OCI-LY1 (cell line): Measurements from ENCODE around the gene ELAVL3.
A peak's percentile ranks its signal among the peaks of the same experiment; 100 is the strongest.

Experiments
- H2AFZ ChIP-seq: fragments of 200-600 bp; sonication (generic), shearing (Covaris generic); 2 replicates; pipeline ENCODE4 v1.6.0; 2014; ENCODE audit warnings: antibody characterized with exemption, mild to moderate bottlenecking, low read length
- H3F3A ChIP-seq: fragments of 200-600 bp; sonication (generic), shearing (Covaris generic); 2 replicates; pipeline ENCODE4 v1.6.0; 2014; ENCODE audit warnings: mild to moderate bottlenecking, antibody characterized with exemption, low read length, moderate library complexity; ENCODE audit not compliant: insufficient read depth
- H3K27ac ChIP-seq: fragments of 200-600 bp; sonication (generic); 2 replicates; pipeline ENCODE4 v1.5.1; 2014; ENCODE audit warnings: low read length, mixed run types, mild to moderate bottlenecking, low read depth; ENCODE audit not compliant: poor library complexity, severe bottlenecking
- H3K27me3 ChIP-seq: fragments of 200-600 bp; sonication (generic); 2 replicates; pipeline ENCODE4 v1.6.0; 2014; ENCODE audit warnings: antibody characterized with exemption, mild to moderate bottlenecking, low read length, moderate library complexity; ENCODE audit not compliant: insufficient read depth
- H3K36me3 ChIP-seq: fragments of 200-600 bp; sonication (generic); 2 replicates; pipeline ENCODE4 v1.6.1; 2014; ENCODE audit warnings: mild to moderate bottlenecking, antibody characterized with exemption, low read length, moderate library complexity, mixed read lengths; ENCODE audit not compliant: insufficient read depth
- H3K4me1 ChIP-seq: fragments of 200-600 bp; sonication (generic); 2 replicates; pipeline ENCODE4 v1.5.1; 2014; ENCODE audit warnings: mild to moderate bottlenecking, low read length, moderate library complexity; ENCODE audit not compliant: insufficient read depth, severe bottlenecking
- H3K4me2 ChIP-seq: fragments of 200-600 bp; sonication (generic), shearing (Covaris generic); 2 replicates; pipeline ENCODE4 v1.6.1; 2014; ENCODE audit warnings: low read length
- H3K4me3 ChIP-seq: fragments of 200-600 bp; sonication (generic); 2 replicates; pipeline ENCODE4 v1.5.1; 2014; ENCODE audit warnings: low read length, low read depth, mild to moderate bottlenecking, mixed read lengths; ENCODE audit not compliant: poor library complexity, severe bottlenecking
- H3K79me2 ChIP-seq: fragments of 200-600 bp; shearing (Covaris generic); 2 replicates; pipeline ENCODE4 v1.6.1; 2016; ENCODE audit warnings: mixed run types, low read length, mixed read lengths; ENCODE audit not compliant: insufficient read depth
- H3K9ac ChIP-seq: fragments of 200-600 bp; sonication (generic), shearing (Covaris generic); 2 replicates; pipeline ENCODE4 v1.6.1; 2014; ENCODE audit warnings: mild to moderate bottlenecking, low read length, mixed read lengths
- H3K9me2 ChIP-seq: fragments of 200-600 bp; sonication (generic), shearing (Covaris generic); 2 replicates; pipeline ENCODE4 v1.6.1; 2014; ENCODE audit warnings: low read depth, mild to moderate bottlenecking, low read length, mixed read lengths
- H3K9me3 ChIP-seq: fragments of 200-600 bp; shearing (Covaris generic); 2 replicates; pipeline ENCODE4 v1.6.1; 2014; ENCODE audit warnings: low read length, mixed read lengths
- H4K20me1 ChIP-seq: fragments of 200-600 bp; sonication (generic), shearing (Covaris generic); 2 replicates; pipeline ENCODE4 v1.6.0; 2016; ENCODE audit warnings: mild to moderate bottlenecking, low read length; ENCODE audit not compliant: insufficient read depth
- CTCF ChIP-seq: fragments of 200-600 bp; sonication (generic), shearing (Covaris generic); IDR thresholded peaks from 2 replicates; pipeline ENCODE4 v1.5.1; 2017; ENCODE audit warnings: mild to moderate bottlenecking, antibody characterized with exemption, low read length, moderate library complexity, mixed read lengths
- EZH2 ChIP-seq: fragments of 200-600 bp; sonication (generic), shearing (Covaris generic); IDR thresholded peaks from 2 replicates; pipeline ENCODE4 v1.8.0; 2017; ENCODE audit warnings: borderline replicate concordance, mixed run types, mild to moderate bottlenecking, antibody characterized with exemption, low read length, moderate library complexity, mixed read lengths

Gene ELAVL3

GRCh38 chr19:11480715-11481533, at the start of gene ELAVL3:
Gene ELAVL3 (minus strand): TSS chr19:11481046. CDS start chr19:11480608, 438 bp downstream.
- no peaks in the 10 kb centered on the region for H3K9me2 ChIP-seq
- H3K9me3 ChIP-seq, result no peaks in the 10 kb centered on the region
- H3F3A ChIP-seq, result no peaks in the 10 kb centered on the region
- no peak within 1 kb of the TSS for H2AFZ ChIP-seq
- TF ChIP-seq EZH2, result no peak
- TF ChIP-seq CTCF, result no peak
- peak within 1 kb of the TSS; percentile 50 for H3K27ac ChIP-seq
- no peaks in the 10 kb centered on the region for H3K36me3 ChIP-seq
- peaks cover 19% of the 10 kb centered on the region for H3K4me1 ChIP-seq
- peak within 1 kb of the TSS; percentile 35; the same call in 1 of the 2 replicates for H3K9ac ChIP-seq
- no peaks in the 10 kb centered on the region for H3K27me3 ChIP-seq
- no peaks in the 10 kb centered on the region for H4K20me1 ChIP-seq
- no peaks in the 10 kb centered on the region for H3K79me2 ChIP-seq
- peak within 1 kb of the TSS; percentile 56 for H3K4me3 ChIP-seq
- H3K4me2 ChIP-seq, result peak within 1 kb of the TSS; percentile 65

- Histone ChIP-seq H3K27me3 (no peaks in the 10 kb centered on the region), H3F3A (no peaks in the 10 kb centered on the region), H2AFZ (no peak overlapping the region), H3K36me3 (no peaks in the 10 kb centered on the region), H4K20me1 (no peaks in the 10 kb centered on the region), H3K4me2 (no peak overlapping the region), H3K9ac (no peak overlapping the region), H3K4me1 (peaks cover 15% of the 10 kb centered on the region), H3K27ac (no peak overlapping the region), H3K4me3 (no peak overlapping the region), H3K9me3 (no peaks in the 10 kb centered on the region), H3K9me2 (no peaks in the 10 kb centered on the region), H3K79me2 (no peaks in the 10 kb centered on the region)
- TF ChIP-seq CTCF, result peak; percentile 50
- no peak for TF ChIP-seq EZH2
Observed at GRCh38 chr19:11530432-11530831, 49.6 kb upstream of the ELAVL3 start.

- Histone ChIP-seq H3K36me3 (0 out of 2 replicates have a peak, but pooled peaks cover 3% of the 10 kb centered on the region), H2AFZ (no peak within 1 kb of the TSS), H3K9me2 (no peaks in the 10 kb centered on the region), H3K9ac (peak within 1 kb of the TSS; percentile 83), H3K9me3 (no peaks in the 10 kb centered on the region), H3K4me2 (peak within 1 kb of the TSS; percentile 89), H3F3A (no peaks in the 10 kb centered on the region), H3K4me3 (peak within 1 kb of the TSS; percentile 86), H3K4me1 (peaks cover 13% of the 10 kb centered on the region), H3K79me2 (no peaks in the 10 kb centered on the region), H3K27ac (peak within 1 kb of the TSS; percentile 64), H4K20me1 (no peaks in the 10 kb centered on the region), H3K27me3 (no peaks in the 10 kb centered on the region)
- TF ChIP-seq CTCF, result no peak
- TF ChIP-seq EZH2, result no peak
Observed at GRCh38 chr19:11528551-11529341, 47.9 kb upstream of the ELAVL3 start, which contains the start of gene ECSIT. Gene ECSIT (minus strand): TSS chr19:11529134. CDS start chr19:11519170, 9,964 bp downstream.
